Body of pancreas (tissue), 4 donors: ENCODE measurements around the gene GOLPH3. TPM values are rescaled to one million over a fixed set of nuclear protein-coding genes. Genes with fewer than 3 reads are reported as not detected.

Experiments used
- ATAC-seq: fragments of 150-250 bp; one replicate; pipeline ENCODE4 v1.9.1; 2016
- DNase-seq, 4 donors: peaks; one replicate each; pipeline ENCODE4 v3.0.0-alpha.2; 2019
- H3K27ac ChIP-seq, 4 donors: fragments of 200-600 bp; sonication (generic); 1 replicate in 3 of 4; 2 replicates in 1 of 4; pipeline versions ENCODE4 v1.5.1 to v1.6.1; 2016 to 2019; ENCODE audit warnings: mild to moderate bottlenecking in 1 of 4, mixed read lengths in 1 of 4, moderate library complexity in 1 of 4
- H3K27me3 ChIP-seq, 2 donors: fragments of 200-600 bp; sonication (generic); one replicate each; pipeline ENCODE4 v1.6.0; 2016; ENCODE audit warnings: mild to moderate bottlenecking in 1 of 2
- H3K36me3 ChIP-seq, 2 donors: fragments of 200-600 bp; sonication (generic); replicated peaks in 1 of 2; 2 replicates each; pipeline ENCODE4 v1.5.1; 2016; ENCODE audit warnings: low read depth in 2 of 2; ENCODE audit not compliant: insufficient read depth in 1 of 2
- H3K4me1 ChIP-seq: fragments of 200-600 bp; sonication (generic); one replicate; pipeline ENCODE4 v1.6.0; 2016
- H3K4me3 ChIP-seq, 2 donors: fragments of 200-600 bp; sonication (generic); 1 replicate in 1 of 2; 2 replicates in 1 of 2; pipeline ENCODE4 v1.5.1; 2016 to 2019
- H3K9me3 ChIP-seq, 3 donors: fragments of 200-600 bp; sonication (generic); 1 replicate in 2 of 3; 2 replicates in 1 of 3; pipeline ENCODE4 v1.5.1; 2016
- CTCF ChIP-seq, 7 experiments: fragments of 450-650 bp in 4 of 7; fragments of 200-600 bp in 3 of 7; sonication (generic) in 3 of 7; IDR thresholded peaks; one replicate each; pipeline ENCODE4 v1.5.1; 2016 to 2019; ENCODE audit warnings: antibody characterized with exemption in 7 of 7
- POLR2A ChIP-seq, 3 donors: fragments of 450-650 bp; IDR thresholded peaks; one replicate each; pipeline ENCODE4 v1.6.1; 2016; ENCODE audit warnings: antibody characterized with exemption in 3 of 3, mild to moderate bottlenecking in 2 of 3
- WGBS, 2 donors: methylation state at CpG; one replicate each; pipeline ENCODE4 v1.1.5; 2017; 5-methylcytosine and 5-hydroxymethylcytosine counted together
- intact Hi-C: fragments of 100-400 bp; cut with DNase I; formaldehyde crosslinking; loops from one replicate; pipeline ENCODE4 v1.15.1; 2023
- total RNA-seq, 2 donors: library from RNA; depleted of rRNA; stranded (reverse); fragments of >200 nt; gene quantifications; one replicate each; pipeline ENCODE4 v1.1.0, GENCODE V29; 2016

The GOLPH3 gene
- total RNA-seq, 2 donors from 2014 or later = 74.2 to 78.4 TPM

DNA sequence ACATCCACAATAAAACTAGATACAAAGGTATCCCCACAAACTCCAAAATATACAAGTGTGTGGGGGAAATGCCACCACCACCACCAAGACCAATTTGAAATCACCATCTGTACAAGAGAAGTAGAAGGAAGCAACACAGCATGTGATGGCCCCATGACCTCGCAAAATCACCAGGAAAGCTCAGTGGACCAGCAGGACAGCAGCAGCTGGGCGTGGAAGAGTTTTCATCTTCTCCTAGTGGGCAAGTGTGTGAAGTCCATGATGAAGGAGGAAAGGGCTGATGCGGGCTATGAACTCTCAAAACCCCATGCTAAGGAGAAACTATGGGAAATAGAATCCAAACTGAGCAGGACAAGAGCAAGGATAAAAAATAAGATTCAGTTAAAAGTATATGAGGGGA, 58.1 kb downstream of the GOLPH3 start:
- 87 to 91% methylated on average over 3 of the region's 3 CpGs for WGBS, 2 donors
- ATAC-seq = no peak
- intact Hi-C loops = no loop called here
- Histone ChIP-seq H3K9me3 (no peaks in the 10 kb centered on the region), H3K27ac (no peak overlapping the region), H3K27me3 (no peaks in the 10 kb centered on the region), H3K36me3 (peaks cover 4 to 5% of the 10 kb centered on the region in 2 donors), H3K4me1 (peaks cover 6% of the 10 kb centered on the region), H3K4me3 (no peak overlapping the region)
- DNase-seq = no peak
- no peak for TF ChIP-seq POLR2A (IDR thresholded peaks at IDR 0.05)
- no peak for TF ChIP-seq CTCF (IDR thresholded peaks at IDR 0.05)

- intact Hi-C loops = no loop called here
- Histone ChIP-seq H3K27ac (no peak overlapping the region), H3K4me1 (no peaks in the 10 kb centered on the region), H3K27me3 (no peaks in the 10 kb centered on the region), H3K36me3 (peaks cover 5 to 13% of the 10 kb centered on the region in 2 donors), H3K9me3 (no peaks in the 10 kb centered on the region), H3K4me3 (no peak overlapping the region)
- WGBS, 2 donors = 80 to 84% methylated on average over 5 of the region's 5 CpGs
- DNase-seq = no peak
- TF ChIP-seq POLR2A (IDR thresholded peaks at IDR 0.05) = no peak
- no peak for ATAC-seq
These were observed 63.9 kb downstream of the GOLPH3 start for GRCh38 chr5:32110111-32110696.

GRCh38 chr5:32109236-32109635, 64.9 kb downstream of the GOLPH3 start:
- H3K36me3 ChIP-seq = peaks cover 5 to 16% of the 10 kb centered on the region in 2 donors
- 94 to 95% methylated on average over 10 of the region's 10 CpGs for whole genome bisulfite sequencing, 2 donors
- no peak overlapping the region for H3K4me3 ChIP-seq
- TF ChIP-seq CTCF (IDR thresholded peaks at IDR 0.05) = no peak
- no peak for TF ChIP-seq POLR2A (IDR thresholded peaks at IDR 0.05)
- no peak overlapping the region for H3K27ac ChIP-seq
- no peaks in the 10 kb centered on the region for H3K4me1 ChIP-seq
- no peak for DNase-seq
- no peaks in the 10 kb centered on the region for H3K27me3 ChIP-seq
- H3K9me3 ChIP-seq = no peaks in the 10 kb centered on the region
- intact Hi-C loops = no loop called here
- ATAC-seq = no peak

DNA sequence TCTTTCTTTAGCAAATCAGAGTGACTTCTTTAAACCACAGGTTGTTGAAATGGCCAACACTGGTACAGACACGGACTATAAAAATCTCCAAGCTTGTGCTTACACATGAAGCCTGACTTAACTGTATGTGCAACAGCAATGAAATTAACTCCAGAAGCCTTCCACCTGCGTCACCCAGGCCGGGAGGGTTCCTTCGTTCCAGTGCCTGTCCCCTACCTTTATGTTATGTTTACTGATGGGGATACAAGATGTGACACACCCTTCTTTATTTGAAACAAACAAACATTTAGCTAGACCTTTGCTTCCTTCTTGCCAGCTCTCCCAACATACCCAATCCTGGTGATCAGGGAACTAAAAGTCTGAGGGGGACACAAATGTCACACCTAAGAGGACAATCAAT, 66.0 kb downstream of the GOLPH3 start:
- Histone ChIP-seq H3K4me1 (no peaks in the 10 kb centered on the region), H3K4me3 (no peak overlapping the region), H3K27ac (no peak overlapping the region), H3K36me3 (peaks cover 12 to 26% of the 10 kb centered on the region in 2 donors), H3K27me3 (no peaks in the 10 kb centered on the region), H3K9me3 (no peaks in the 10 kb centered on the region)
- TF ChIP-seq POLR2A (IDR thresholded peaks at IDR 0.05) (no peak), CTCF (IDR thresholded peaks at IDR 0.05) (no peak)
- intact Hi-C loops = no loop called here
- DNase-seq = no peak
- no peak for ATAC-seq
- WGBS, 2 donors = 82 to 96% methylated on average over 4 of the region's 4 CpGs

DNA sequence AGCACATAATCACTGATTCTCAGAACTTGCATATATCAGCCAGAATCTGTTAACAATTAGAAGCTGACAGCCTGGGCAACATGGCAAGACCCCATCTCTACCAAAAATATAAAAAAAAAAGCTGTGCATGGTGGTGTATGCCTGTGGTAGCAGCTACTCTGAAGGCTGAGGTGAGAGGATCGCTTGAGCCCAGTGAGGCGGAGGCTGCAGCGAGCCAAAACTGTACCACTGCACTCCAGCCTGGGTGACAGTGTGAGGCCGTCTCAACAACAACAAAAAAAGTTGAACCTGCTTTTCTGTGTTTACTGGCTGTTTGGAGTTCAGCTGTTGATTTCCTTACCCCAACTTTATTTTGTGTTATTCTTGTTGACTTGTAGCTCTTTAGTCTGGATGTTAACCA, 66.8 kb downstream of the GOLPH3 start:
- Histone ChIP-seq H3K36me3 (peaks cover 12 to 25% of the 10 kb centered on the region in 2 donors), H3K4me3 (no peak overlapping the region), H3K9me3 (no peaks in the 10 kb centered on the region), H3K27me3 (no peaks in the 10 kb centered on the region), H3K27ac (no peak overlapping the region), H3K4me1 (no peaks in the 10 kb centered on the region)
- intact Hi-C loops = no loop called here
- DNase-seq = no peak
- WGBS, 2 donors = 95 to 97% methylated on average over 4 of the region's 4 CpGs
- TF ChIP-seq CTCF (IDR thresholded peaks at IDR 0.05) = no peak
- TF ChIP-seq POLR2A (IDR thresholded peaks at IDR 0.05) = no peak
- ATAC-seq = no peak
